Kidney epithelial cell (primary cell): ENCODE results near the gene ARL13B. TPM values are rescaled to one million over a fixed set of nuclear protein-coding genes. Genes with fewer than 3 reads are reported as not detected.
"Not testable (repeated sequence)": the region's sequence is repeated elsewhere in the genome, so short reads cannot be mapped to it uniquely, and the experiment has no call there.

Experiments used
- DNase-seq: peaks from one replicate; pipeline ENCODE4 v3.0.0-alpha.2; 2010; ENCODE audit warnings: low read depth
- H3K27me3 ChIP-seq: 2 replicates; pipeline ENCODE4 v1.6.0; 2011; ENCODE audit warnings: low read length; ENCODE audit not compliant: control insufficient read depth, insufficient read depth
- H3K36me3 ChIP-seq: 2 replicates; pipeline ENCODE4 v1.5.1; 2011; ENCODE audit warnings: low read length; ENCODE audit not compliant: control insufficient read depth, insufficient read depth
- H3K4me3 ChIP-seq: 2 replicates; pipeline ENCODE4 v1.5.1; 2011; ENCODE audit warnings: low read depth, mild to moderate bottlenecking, control low read depth, low read length
- total RNA-seq: library from RNA; depleted of rRNA; stranded (reverse); fragments of >200 nt; gene quantifications from 2 replicates; pipeline ENCODE4 v1.2.3, GENCODE V29; 2015
- TF ChIP-seq, protein P1 (sequence below): IDR thresholded peaks from 2 replicates; pipeline ENCODE4 v1.5.1; 2011; ENCODE audit warnings: mild to moderate bottlenecking, moderate library complexity, low read length, control low read depth, inconsistent platforms; ENCODE audit not compliant: insufficient read depth, poor library complexity, severe bottlenecking

The ARL13B gene
- total RNA-seq, 1 donor from 2014 or later: 11.4 TPM

- Histone ChIP-seq H3K4me3 (no peak overlapping the region), H3K27me3 (no peaks in the 10 kb centered on the region), H3K36me3 (no peaks in the 10 kb centered on the region)
- DNase-seq: no peak
- TF ChIP-seq, protein P1, sequence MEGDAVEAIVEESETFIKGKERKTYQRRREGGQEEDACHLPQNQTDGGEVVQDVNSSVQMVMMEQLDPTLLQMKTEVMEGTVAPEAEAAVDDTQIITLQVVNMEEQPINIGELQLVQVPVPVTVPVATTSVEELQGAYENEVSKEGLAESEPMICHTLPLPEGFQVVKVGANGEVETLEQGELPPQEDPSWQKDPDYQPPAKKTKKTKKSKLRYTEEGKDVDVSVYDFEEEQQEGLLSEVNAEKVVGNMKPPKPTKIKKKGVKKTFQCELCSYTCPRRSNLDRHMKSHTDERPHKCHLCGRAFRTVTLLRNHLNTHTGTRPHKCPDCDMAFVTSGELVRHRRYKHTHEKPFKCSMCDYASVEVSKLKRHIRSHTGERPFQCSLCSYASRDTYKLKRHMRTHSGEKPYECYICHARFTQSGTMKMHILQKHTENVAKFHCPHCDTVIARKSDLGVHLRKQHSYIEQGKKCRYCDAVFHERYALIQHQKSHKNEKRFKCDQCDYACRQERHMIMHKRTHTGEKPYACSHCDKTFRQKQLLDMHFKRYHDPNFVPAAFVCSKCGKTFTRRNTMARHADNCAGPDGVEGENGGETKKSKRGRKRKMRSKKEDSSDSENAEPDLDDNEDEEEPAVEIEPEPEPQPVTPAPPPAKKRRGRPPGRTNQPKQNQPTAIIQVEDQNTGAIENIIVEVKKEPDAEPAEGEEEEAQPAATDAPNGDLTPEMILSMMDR: no peak
Measured at GRCh38 chr3:93961026-93961425, 18.9 kb upstream of the ARL13B start.

- Histone ChIP-seq H3K27me3 (no peaks in the 10 kb centered on the region), H3K36me3 (no peaks in the 10 kb centered on the region), H3K4me3 (no peak overlapping the region)
- TF ChIP-seq, protein P1: no peak
- no peak for DNase-seq
Measured at GRCh38 chr3:93961489-93961888, 18.5 kb upstream of the ARL13B start.

- DNase-seq: no peak
- TF ChIP-seq, protein P1: no peak
- Histone ChIP-seq H3K4me3 (no peak overlapping the region), H3K27me3 (no peaks in the 10 kb centered on the region), H3K36me3 (no peaks in the 10 kb centered on the region)
Measured at GRCh38 chr3:93962798-93963197, 17.2 kb upstream of the ARL13B start.

DNA sequence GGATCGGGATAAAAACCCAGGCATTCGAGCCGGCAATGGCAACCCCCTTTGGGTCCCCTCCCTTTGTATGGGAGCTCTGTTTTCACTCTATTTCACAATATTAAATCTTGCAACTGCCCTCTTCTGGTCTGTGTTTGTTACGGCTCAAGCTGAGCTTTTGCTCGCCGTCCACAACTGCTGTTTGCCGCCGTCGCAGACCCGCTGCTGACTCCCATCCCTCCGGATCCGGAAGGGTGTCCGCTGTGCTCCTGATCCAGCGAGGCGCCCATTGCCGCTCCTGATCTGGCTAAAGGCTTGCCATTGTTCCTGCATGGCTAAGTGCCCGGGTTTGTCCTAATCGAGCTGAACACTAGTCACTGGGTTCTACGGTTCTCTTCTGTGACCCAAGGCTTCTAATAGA lies 14.8 kb upstream of the ARL13B start:
- not testable (repeated sequence) for H3K36me3 ChIP-seq, DNase-seq, H3K27me3 ChIP-seq, H3K4me3 ChIP-seq

- peak; percentile 10 for DNase-seq
Measured at GRCh38 chr3:93969443-93969842, 10.5 kb upstream of the ARL13B start.

GRCh38 chr3:93969997-93970396 lies 10.0 kb upstream of the ARL13B start:
- Histone ChIP-seq H3K4me3 (no peak overlapping the region), H3K27me3 (no peaks in the 10 kb centered on the region), H3K36me3 (no peaks in the 10 kb centered on the region)
- TF ChIP-seq, protein P1: no peak
- no peak for DNase-seq

More at GRCh38 chr3:93969443-93969842, 10.5 kb upstream of the ARL13B start:
- H3K27me3 ChIP-seq: no peaks in the 10 kb centered on the region
- H3K4me3 ChIP-seq: no peak overlapping the region
- TF ChIP-seq, protein P1: no peak
- H3K36me3 ChIP-seq: no peaks in the 10 kb centered on the region
